K562 (cell line): Measurements from ENCODE around the gene CCDC85B. TPM values are rescaled to one million over a fixed set of nuclear protein-coding genes. Genes with fewer than 3 reads are reported as not detected.

Source experiments
- AFF4 ChIP-seq: sonication (generic); formaldehyde crosslinking; IDR thresholded peaks from 2 replicates; pipeline ENCODE4 v1.8.0; 2023; ENCODE audit warnings: mild to moderate bottlenecking, missing genetic modification reagents
- CBX2 ChIP-seq: fragments of 200-600 bp; sonication (generic); IDR thresholded peaks from one replicate; pipeline ENCODE4 v1.6.1; 2012; ENCODE audit warnings: mild to moderate bottlenecking, low read length, inconsistent platforms; ENCODE audit not compliant: insufficient read depth, poor library complexity, severe bottlenecking
- ETV1 ChIP-seq: fragments of 450-650 bp; conservative IDR thresholded peaks from 2 replicates; pipeline ENCODE4 v1.6.1; 2016; ENCODE audit warnings: missing genetic modification characterization, control low read depth, low read depth, missing compliant biosample characterization
- GABPB1 ChIP-seq: sonication (generic); formaldehyde crosslinking; IDR thresholded peaks from 2 replicates; pipeline ENCODE4 v1.8.0; 2022; ENCODE audit warnings: mild to moderate bottlenecking, missing genetic modification reagents
- HNRNPL ChIP-seq: fragments of 200-400 bp; formaldehyde crosslinking; IDR thresholded peaks from 2 replicates; pipeline ENCODE4 v1.6.1; 2017; ENCODE audit warnings: low read depth, mild to moderate bottlenecking, low read length
- ILF3 ChIP-seq: fragments of 450-650 bp; IDR thresholded peaks from 2 replicates; pipeline ENCODE4 v1.6.1; 2018; ENCODE audit warnings: antibody characterized with exemption, mild to moderate bottlenecking, moderate library complexity, borderline replicate concordance
- MAFG ChIP-seq: fragments of 450-650 bp; conservative IDR thresholded peaks from 2 replicates; pipeline ENCODE4 v1.6.1; 2016; ENCODE audit warnings: missing genetic modification characterization, missing compliant biosample characterization
- MIER1 ChIP-seq: fragments of 450-650 bp; IDR thresholded peaks from 2 replicates; pipeline ENCODE4 v1.6.1; 2016; ENCODE audit warnings: antibody characterized with exemption, mild to moderate bottlenecking, low read depth
- NFIC ChIP-seq: fragments of 450-650 bp; IDR thresholded peaks from 2 replicates; pipeline ENCODE4 v1.6.1; 2017; ENCODE audit warnings: mild to moderate bottlenecking, inconsistent platforms
- POLR2AphosphoS2 ChIP-seq: IDR thresholded peaks from 2 replicates; pipeline ENCODE4 v1.6.1; 2012; ENCODE audit warnings: low read length, improper control_type of control experiment
- SUPT5H ChIP-seq: fragments of 450-650 bp; IDR thresholded peaks from 2 replicates; pipeline ENCODE4 v1.6.1; 2016
- THRAP3 ChIP-seq: fragments of 450-650 bp; IDR thresholded peaks from 2 replicates; pipeline ENCODE4 v1.6.1; 2016; ENCODE audit warnings: mild to moderate bottlenecking, inconsistent platforms, borderline replicate concordance
- TOE1 ChIP-seq, 2 experiments: fragments of 450-650 bp in 1 of 2; sonication (generic) in 1 of 2; formaldehyde crosslinking in 1 of 2; IDR thresholded peaks; 2 replicates each; pipeline versions ENCODE4 v1.7.1 to v1.8.0; 2016 to 2022; ENCODE audit warnings: borderline replicate concordance in 2 of 2, mild to moderate bottlenecking in 2 of 2, antibody characterized with exemption in 1 of 2, inconsistent platforms in 1 of 2, low read depth in 1 of 2, missing genetic modification reagents in 1 of 2, moderate library complexity in 1 of 2
- ZNF121 ChIP-seq: sonication (generic); formaldehyde crosslinking; conservative IDR thresholded peaks from 2 replicates; pipeline ENCODE4 v1.8.0; 2022; ENCODE audit warnings: missing genetic modification reagents
- ZNF507 ChIP-seq: conservative IDR thresholded peaks from 2 replicates; pipeline ENCODE4 v1.6.1; 2017; ENCODE audit warnings: missing genetic modification characterization, missing compliant biosample characterization
- polyA plus RNA-seq, 8 experiments: library from polyadenylated mRNA; depleted of rRNA in 4 of 8; stranded (reverse) in 5 of 8; unstranded in 3 of 8; fragments of >200 nt; fragmentation: Nextera tagmentation in 2 of 8; fragmentation: Illumina TruSeq in 1 of 8; extraction: Ambion mirVana in 2 of 8; extraction: Trizol in 1 of 8; gene quantifications; 2 replicates each; pipeline versions ENCODE4 v1.2.1 to v1.2.3, GENCODE V29; 2011 to 2014; ENCODE audit warnings: inconsistent platforms in 1 of 8, missing spikeins in 1 of 8
- total RNA-seq, 7 experiments: library from RNA; depleted of rRNA in 6 of 7; stranded (reverse); fragments of >200 nt in 6 of 7; fragmentation: Illumina TruSeq in 2 of 7; extraction: Trizol in 2 of 7; gene quantifications; 2 replicates each; pipeline versions ENCODE4 v1.2.1 to v1.2.3, GENCODE V29; 2011 to 2021; ENCODE audit warnings: low replicate concordance in 1 of 7
- TF ChIP-seq, protein P1 (sequence below): IDR thresholded peaks from 3 replicates; pipeline ENCODE4 v1.6.1; 2011; ENCODE audit warnings: borderline replicate concordance, mild to moderate bottlenecking; ENCODE audit not compliant: insufficient read length, insufficient read depth
- TF ChIP-seq, protein P2 (sequence below), 2 experiments: fragments of 450-650 bp; conservative IDR thresholded peaks; 2 replicates each; pipeline ENCODE4 v1.6.1; 2017; ENCODE audit warnings: mild to moderate bottlenecking in 2 of 2, moderate library complexity in 2 of 2
- TF ChIP-seq, protein P3 (sequence below), 2 experiments: fragments of 250-450 bp in 1 of 2; fragments of 450-650 bp in 1 of 2; sonication (Bioruptor Pico) in 1 of 2; IDR thresholded peaks; 2 replicates each; pipeline versions ENCODE4 v1.6.1 to v1.8.0; 2016 to 2021; ENCODE audit warnings: mild to moderate bottlenecking in 2 of 2, moderate library complexity in 2 of 2, missing compliant biosample characterization in 1 of 2, missing genetic modification characterization in 1 of 2

CCDC85B gene
- total and polyA plus RNA-seq, 9 of the 15 experiments (the other 6 are each of a cell fraction or from before 2014, with no cell fraction given) = 0.14 to 138 (median 6.2) TPM

DNA sequence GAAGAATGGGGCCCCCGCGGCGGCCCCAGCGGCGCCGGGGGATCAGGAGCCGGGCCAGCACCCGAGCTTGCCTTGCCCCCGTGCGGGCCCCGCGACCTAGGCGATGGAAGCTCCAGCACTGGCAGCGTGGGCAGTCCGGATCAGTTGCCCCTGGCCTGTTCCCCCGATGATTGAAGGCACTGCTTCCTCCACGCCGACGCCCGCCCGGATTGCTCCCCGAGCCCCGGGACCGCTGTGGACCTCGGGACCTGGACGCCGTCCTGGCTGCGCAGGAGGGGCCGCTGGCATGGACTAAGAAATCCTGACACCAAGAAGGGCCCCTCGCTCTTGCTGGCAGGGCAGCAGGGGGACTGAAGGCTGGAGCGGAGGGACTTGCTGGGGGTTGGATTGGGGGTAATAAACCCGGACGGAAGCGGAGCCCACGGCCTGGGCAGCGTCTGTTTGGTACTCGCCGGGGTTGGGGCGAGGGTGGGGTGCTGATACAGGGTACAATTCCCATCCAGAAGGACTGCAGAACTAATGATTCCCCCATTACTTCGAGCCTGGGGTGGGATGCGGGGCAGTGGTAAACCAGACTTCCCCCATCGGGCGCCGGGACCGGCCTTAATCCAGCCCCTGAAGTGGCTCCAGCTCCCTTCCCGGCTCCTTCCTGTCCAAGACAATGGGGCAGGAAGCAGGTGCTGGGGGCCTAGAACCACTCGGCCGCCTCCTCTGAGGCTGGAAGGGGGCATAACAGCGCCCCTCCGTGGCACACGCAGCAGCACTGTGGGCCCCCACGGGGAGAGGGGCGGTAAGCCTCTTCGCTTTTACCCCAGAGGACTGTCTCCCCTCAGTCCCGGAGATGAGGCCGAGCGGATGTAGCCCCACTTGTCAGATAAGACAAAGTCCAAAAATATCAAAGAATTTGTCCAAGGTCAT, 1.0 kb downstream of the CCDC85B start (continued):
- TF ChIP-seq, protein P1, sequence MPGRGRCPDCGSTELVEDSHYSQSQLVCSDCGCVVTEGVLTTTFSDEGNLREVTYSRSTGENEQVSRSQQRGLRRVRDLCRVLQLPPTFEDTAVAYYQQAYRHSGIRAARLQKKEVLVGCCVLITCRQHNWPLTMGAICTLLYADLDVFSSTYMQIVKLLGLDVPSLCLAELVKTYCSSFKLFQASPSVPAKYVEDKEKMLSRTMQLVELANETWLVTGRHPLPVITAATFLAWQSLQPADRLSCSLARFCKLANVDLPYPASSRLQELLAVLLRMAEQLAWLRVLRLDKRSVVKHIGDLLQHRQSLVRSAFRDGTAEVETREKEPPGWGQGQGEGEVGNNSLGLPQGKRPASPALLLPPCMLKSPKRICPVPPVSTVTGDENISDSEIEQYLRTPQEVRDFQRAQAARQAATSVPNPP = no peak
- TF ChIP-seq THRAP3 (peak; percentile 82; the same call in 1 of the 2 replicates), HNRNPL (no peak), AFF4 (CRISPR knock-in tag) (no peak), POLR2AphosphoS2 (peak; percentile 95), ETV1 (peak; percentile 88), ZNF507 (tag) (no peak), TOE1 (IDR thresholded peaks at IDR 0.05; ENCODE audit: borderline replicate concordance) (peak; percentile 41; the same call in 1 of the 2 replicates), TOE1 (CRISPR knock-in tag; IDR thresholded peaks at IDR 0.05; ENCODE audit: borderline replicate concordance, low read depth) (no peak), GABPB1 (CRISPR knock-in tag) (peak; percentile 66; the same call in 1 of the 2 replicates), CBX2 (no peak), ZNF121 (no peak), ILF3 (peak; percentile 12; the same call in 1 of the 2 replicates), MAFG (tag) (no peak), MIER1 (no peak), SUPT5H (peak; percentile 85), NFIC (peak; percentile 7; the same call in 1 of the 2 replicates)
- TF ChIP-seq, protein P2, sequence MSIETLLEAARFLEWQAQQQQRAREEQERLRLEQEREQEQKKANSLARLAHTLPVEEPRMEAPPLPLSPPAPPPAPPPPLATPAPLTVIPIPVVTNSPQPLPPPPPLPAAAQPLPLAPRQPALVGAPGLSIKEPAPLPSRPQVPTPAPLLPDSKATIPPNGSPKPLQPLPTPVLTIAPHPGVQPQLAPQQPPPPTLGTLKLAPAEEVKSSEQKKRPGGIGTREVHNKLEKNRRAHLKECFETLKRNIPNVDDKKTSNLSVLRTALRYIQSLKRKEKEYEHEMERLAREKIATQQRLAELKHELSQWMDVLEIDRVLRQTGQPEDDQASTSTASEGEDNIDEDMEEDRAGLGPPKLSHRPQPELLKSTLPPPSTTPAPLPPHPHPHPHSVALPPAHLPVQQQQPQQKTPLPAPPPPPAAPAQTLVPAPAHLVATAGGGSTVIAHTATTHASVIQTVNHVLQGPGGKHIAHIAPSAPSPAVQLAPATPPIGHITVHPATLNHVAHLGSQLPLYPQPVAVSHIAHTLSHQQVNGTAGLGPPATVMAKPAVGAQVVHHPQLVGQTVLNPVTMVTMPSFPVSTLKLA (conservative IDR thresholded peaks at IDR 0.05) = peak in 1 of 2 experiments; percentile 43; a peak in 1 of 4 replicates
- TF ChIP-seq, protein P3, sequence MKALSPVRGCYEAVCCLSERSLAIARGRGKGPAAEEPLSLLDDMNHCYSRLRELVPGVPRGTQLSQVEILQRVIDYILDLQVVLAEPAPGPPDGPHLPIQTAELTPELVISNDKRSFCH (CRISPR knock-in tag; IDR thresholded peaks at IDR 0.05) = no peak
- TF ChIP-seq, protein P3 (tag; IDR thresholded peaks at IDR 0.05) = 0 out of 2 replicates have a peak, but pooled peaks have one; percentile 37
